GM21360 (cell line): ENCODE data around the gene ADCY3.

Source experiments
- ATAC-seq: cut with Tn5 transposase; IDR thresholded peaks from one replicate; pipeline ENCODE4 v1.9.1; 2021; ENCODE audit warnings: mild to moderate bottlenecking, moderate library complexity; ENCODE audit not compliant: unreplicated experiment

The ADCY3 gene

GRCh38 chr2:24920098-24920808 is at the start of gene ADCY3:
ADCY3 (minus strand) TSS chr2:24920237; CDS start chr2:24918987, 1,250 bp downstream.
- peak; percentile 38 for ATAC-seq

GRCh38 chr2:24969784-24970183 is 49.7 kb upstream of the ADCY3 start:
- no peak for ATAC-seq

- no peak for ATAC-seq
These were observed 41.9 kb upstream of the ADCY3 start for GRCh38 chr2:24961903-24962302.

- ATAC-seq: no peak
These were observed 39.7 kb upstream of the ADCY3 start for GRCh38 chr2:24959761-24960160.

- no peak for ATAC-seq
These were observed 38.4 kb upstream of the ADCY3 start for GRCh38 chr2:24958411-24958935.

GRCh38 chr2:24957976-24958375 is 37.9 kb upstream of the ADCY3 start:
- no peak for ATAC-seq

- no peak for ATAC-seq
These were observed 37.2 kb upstream of the ADCY3 start for GRCh38 chr2:24957221-24957620.

GRCh38 chr2:24955921-24956320 is 35.9 kb upstream of the ADCY3 start:
- no peak for ATAC-seq

GRCh38 chr2:24955232-24955631 is 35.2 kb upstream of the ADCY3 start:
- no peak for ATAC-seq

GRCh38 chr2:24950102-24950501 is 30.1 kb upstream of the ADCY3 start:
- ATAC-seq: no peak

GRCh38 chr2:24948506-24948905 is 28.5 kb upstream of the ADCY3 start:
- ATAC-seq: no peak

- ATAC-seq: no peak
These were observed 27.6 kb upstream of the ADCY3 start for GRCh38 chr2:24947561-24948157.

- ATAC-seq: no peak
These were observed 25.9 kb upstream of the ADCY3 start for GRCh38 chr2:24945907-24946306.

- ATAC-seq: no peak
These were observed 23.5 kb upstream of the ADCY3 start for GRCh38 chr2:24943427-24944053.

- ATAC-seq: no peak
These were observed 19.3 kb upstream of the ADCY3 start for GRCh38 chr2:24939353-24939752.

- ATAC-seq: no peak
These were observed 17.2 kb upstream of the ADCY3 start for GRCh38 chr2:24937236-24937635.

- no peak for ATAC-seq
These were observed 15.1 kb upstream of the ADCY3 start for GRCh38 chr2:24935145-24935544.

GRCh38 chr2:24932715-24933114 is 12.7 kb upstream of the ADCY3 start:
- ATAC-seq: no peak

GRCh38 chr2:24930768-24931167 is 10.7 kb upstream of the ADCY3 start:
- peak; percentile 60 for ATAC-seq

GRCh38 chr2:24929230-24929629 is 9.2 kb upstream of the ADCY3 start:
- no peak for ATAC-seq

GRCh38 chr2:24928036-24928435 is 8.0 kb upstream of the ADCY3 start:
- ATAC-seq: no peak
